CD14-positive monocyte (primary cell): ENCODE measurements around the gene VGF. TPM values are rescaled to one million over a fixed set of nuclear protein-coding genes. Genes with fewer than 3 reads are reported as not detected.

Experiments
- DNase-seq, 3 donors: peaks; one replicate each; pipeline ENCODE4 v3.0.0-alpha.2; 2011 to 2022
- H2AFZ ChIP-seq: 2 replicates; pipeline ENCODE4 v1.6.0; 2012; ENCODE audit warnings: mild to moderate bottlenecking, low read depth, low read length, inconsistent platforms; ENCODE audit not compliant: insufficient read depth, poor library complexity, severe bottlenecking
- H3K27ac ChIP-seq, 2 donors: 1 replicate in 1 of 2; 2 replicates in 1 of 2; pipeline ENCODE4 v1.5.1; 2012 to 2013; ENCODE audit warnings: low read length in 2 of 2, control low read depth in 1 of 2, inconsistent platforms in 1 of 2, low read depth in 1 of 2, mild to moderate bottlenecking in 1 of 2
- H3K27me3 ChIP-seq, 2 donors: one replicate each; pipeline versions ENCODE4 v1.6.0 to v1.6.1; 2011 to 2013; ENCODE audit warnings: low read length in 2 of 2; ENCODE audit not compliant: control insufficient read depth in 2 of 2, insufficient read depth in 2 of 2
- H3K36me3 ChIP-seq, 2 donors: replicated peaks in 1 of 2; 1 replicate in 1 of 2; 2 replicates in 1 of 2; pipeline versions ENCODE4 v1.5.1 to v1.6.1; 2012 to 2013; ENCODE audit warnings: low read length in 2 of 2, control low read depth in 1 of 2, inconsistent platforms in 1 of 2, mild to moderate bottlenecking in 1 of 2; ENCODE audit not compliant: insufficient read depth in 2 of 2, control insufficient read depth in 1 of 2
- H3K4me1 ChIP-seq, 2 donors: 1 replicate in 1 of 2; 2 replicates in 1 of 2; pipeline versions ENCODE4 v1.5.1 to v1.6.1; 2012 to 2013; ENCODE audit warnings: low read length in 2 of 2, control low read depth in 1 of 2, inconsistent platforms in 1 of 2, mild to moderate bottlenecking in 1 of 2, moderate library complexity in 1 of 2; ENCODE audit not compliant: insufficient read depth in 2 of 2, control insufficient read depth in 1 of 2
- H3K4me2 ChIP-seq: replicated peaks from 2 replicates; pipeline ENCODE3; 2012; ENCODE audit warnings: low read length, moderate library complexity, mild to moderate bottlenecking; ENCODE audit not compliant: poor library complexity, severe bottlenecking; ENCODE audit errors: extremely low read depth
- H3K4me3 ChIP-seq, 3 experiments: fragments of 200-600 bp in 1 of 3; sonication (generic) in 1 of 3; replicated peaks in 1 of 3; 1 replicate in 2 of 3; 2 replicates in 1 of 3; pipeline ENCODE4 v1.5.1; 2011 to 2013; ENCODE audit warnings: low read length in 3 of 3, mild to moderate bottlenecking in 3 of 3, control low read depth in 2 of 3, low read depth in 2 of 3, inconsistent platforms in 1 of 3, moderate library complexity in 1 of 3
- H3K79me2 ChIP-seq: 2 replicates; pipeline ENCODE4 v1.6.0; 2012; ENCODE audit warnings: mild to moderate bottlenecking, control low read depth, inconsistent platforms, low read length, moderate library complexity; ENCODE audit not compliant: insufficient read depth
- H3K9ac ChIP-seq: 2 replicates; pipeline ENCODE4 v1.6.0; 2017; ENCODE audit warnings: low read length, mild to moderate bottlenecking; ENCODE audit not compliant: insufficient read depth, poor library complexity, severe bottlenecking
- H3K9me3 ChIP-seq, 2 donors: replicated peaks in 1 of 2; 1 replicate in 1 of 2; 2 replicates in 1 of 2; pipeline versions ENCODE4 v1.5.1 to v1.6.1; 2012 to 2013; ENCODE audit warnings: low read length in 2 of 2, control low read depth in 1 of 2; ENCODE audit not compliant: control insufficient read depth in 1 of 2, insufficient read depth in 1 of 2
- H4K20me1 ChIP-seq: 2 replicates; pipeline ENCODE4 v1.6.0; 2012; ENCODE audit warnings: mild to moderate bottlenecking, low read length, control low read depth, moderate library complexity; ENCODE audit not compliant: insufficient read depth
- H3K27ac Mint-ChIP-seq, 7 donors: one replicate each; pipeline ENCODE4 v1.8.0; 2020; ENCODE audit warnings: mild to moderate bottlenecking in 7 of 7, mixed read lengths in 7 of 7, moderate library complexity in 6 of 7, inconsistent platforms in 2 of 7
- H3K27me3 Mint-ChIP-seq, 3 donors: one replicate each; pipeline ENCODE4 v1.8.0; 2021 to 2022; ENCODE audit warnings: low read depth in 3 of 3, mild to moderate bottlenecking in 3 of 3, mixed read lengths in 3 of 3, moderate library complexity in 3 of 3, inconsistent platforms in 1 of 3
- H3K36me3 Mint-ChIP-seq, 2 donors: one replicate each; pipeline ENCODE4 v1.8.0; 2020; ENCODE audit warnings: mixed read lengths in 2 of 2, inconsistent platforms in 1 of 2, mild to moderate bottlenecking in 1 of 2
- H3K4me1 Mint-ChIP-seq: one replicate; pipeline ENCODE4 v1.8.0; 2020; ENCODE audit warnings: mild to moderate bottlenecking, mixed read lengths
- H3K4me3 Mint-ChIP-seq, 2 donors: one replicate each; pipeline ENCODE4 v1.8.0; 2020; ENCODE audit warnings: mild to moderate bottlenecking in 2 of 2, mixed read lengths in 2 of 2, moderate library complexity in 1 of 2
- H3K9me3 Mint-ChIP-seq, 7 donors: one replicate each; pipeline ENCODE4 v1.8.0; 2020 to 2022; ENCODE audit warnings: mixed read lengths in 7 of 7, mild to moderate bottlenecking in 6 of 7, moderate library complexity in 6 of 7, inconsistent platforms in 2 of 7
- WGBS: methylation state at CpG from one replicate; pipeline ENCODE4 v1.1.5; 2013; ENCODE audit warnings: missing lambda C conversion rate; ENCODE audit not compliant: insufficient coverage; 5-methylcytosine and 5-hydroxymethylcytosine counted together
- intact Hi-C, 2 donors: fragments of 100-400 bp; cut with micrococcal nuclease; formaldehyde crosslinking; loops; one replicate each; pipeline versions ENCODE4 v1.15.0 to v1.15.1; 2023
- polyA plus RNA-seq, 3 donors: library from polyadenylated mRNA; depleted of rRNA in 1 of 3; unstranded in 2 of 3; stranded (reverse) in 1 of 3; fragments of 300-500 nt in 2 of 3; fragments of >200 nt in 1 of 3; fragmentation: Illumina TruSeq in 2 of 3; gene quantifications; 1 replicate in 2 of 3; 2 replicates in 1 of 3; pipeline ENCODE4 v1.2.3, GENCODE V29; 2012 to 2021
- TF ChIP-seq, protein P1 (sequence below): fragments of 200-600 bp; IDR thresholded peaks from one replicate; pipeline ENCODE4 v1.8.0; 2022; ENCODE audit warnings: antibody characterized with exemption, mild to moderate bottlenecking

Gene VGF
- polyA plus RNA-seq, 3 donors = not detected

GRCh38 chr7:101179713-101180112 lies 14.3 kb upstream of the VGF start:
- H3K79me2 ChIP-seq = no peaks in the 10 kb centered on the region
- H2AFZ ChIP-seq = no peak overlapping the region
- TF ChIP-seq, protein P1, sequence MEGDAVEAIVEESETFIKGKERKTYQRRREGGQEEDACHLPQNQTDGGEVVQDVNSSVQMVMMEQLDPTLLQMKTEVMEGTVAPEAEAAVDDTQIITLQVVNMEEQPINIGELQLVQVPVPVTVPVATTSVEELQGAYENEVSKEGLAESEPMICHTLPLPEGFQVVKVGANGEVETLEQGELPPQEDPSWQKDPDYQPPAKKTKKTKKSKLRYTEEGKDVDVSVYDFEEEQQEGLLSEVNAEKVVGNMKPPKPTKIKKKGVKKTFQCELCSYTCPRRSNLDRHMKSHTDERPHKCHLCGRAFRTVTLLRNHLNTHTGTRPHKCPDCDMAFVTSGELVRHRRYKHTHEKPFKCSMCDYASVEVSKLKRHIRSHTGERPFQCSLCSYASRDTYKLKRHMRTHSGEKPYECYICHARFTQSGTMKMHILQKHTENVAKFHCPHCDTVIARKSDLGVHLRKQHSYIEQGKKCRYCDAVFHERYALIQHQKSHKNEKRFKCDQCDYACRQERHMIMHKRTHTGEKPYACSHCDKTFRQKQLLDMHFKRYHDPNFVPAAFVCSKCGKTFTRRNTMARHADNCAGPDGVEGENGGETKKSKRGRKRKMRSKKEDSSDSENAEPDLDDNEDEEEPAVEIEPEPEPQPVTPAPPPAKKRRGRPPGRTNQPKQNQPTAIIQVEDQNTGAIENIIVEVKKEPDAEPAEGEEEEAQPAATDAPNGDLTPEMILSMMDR = no peak
- Mint-ChIP-seq H3K27ac (no peak overlapping the region), H3K4me1 (peaks cover 8% of the 10 kb centered on the region), H3K9me3 (peaks cover 1 to 26% (median 11%) of the 10 kb centered on the region in 7 donors), H3K4me3 (peak overlapping the region in 1 of 2 donors; percentile 76), H3K27me3 (peaks cover 77 to 87% (median 85%) of the 10 kb centered on the region in 3 donors), H3K36me3 (peaks cover 0 to 5% of the 10 kb centered on the region in 2 donors)
- peaks cover 0 to 16% of the 10 kb centered on the region in 2 donors for H3K9me3 ChIP-seq
- peaks cover 53 to 77% of the 10 kb centered on the region in 2 donors for H3K27me3 ChIP-seq
- no peak for DNase-seq
- H3K9ac ChIP-seq = no peak overlapping the region
- no peak overlapping the region for H3K4me2 ChIP-seq
- no peaks in the 10 kb centered on the region for H3K36me3 ChIP-seq
- H3K4me1 ChIP-seq = no peaks in the 10 kb centered on the region
- no peaks in the 10 kb centered on the region for H4K20me1 ChIP-seq
- intact Hi-C loops = no loop called here
- H3K4me3 ChIP-seq = no peak overlapping the region
- H3K27ac ChIP-seq = no peak overlapping the region
- WGBS = 4% methylated on average over 24 of the region's 27 CpGs

DNA sequence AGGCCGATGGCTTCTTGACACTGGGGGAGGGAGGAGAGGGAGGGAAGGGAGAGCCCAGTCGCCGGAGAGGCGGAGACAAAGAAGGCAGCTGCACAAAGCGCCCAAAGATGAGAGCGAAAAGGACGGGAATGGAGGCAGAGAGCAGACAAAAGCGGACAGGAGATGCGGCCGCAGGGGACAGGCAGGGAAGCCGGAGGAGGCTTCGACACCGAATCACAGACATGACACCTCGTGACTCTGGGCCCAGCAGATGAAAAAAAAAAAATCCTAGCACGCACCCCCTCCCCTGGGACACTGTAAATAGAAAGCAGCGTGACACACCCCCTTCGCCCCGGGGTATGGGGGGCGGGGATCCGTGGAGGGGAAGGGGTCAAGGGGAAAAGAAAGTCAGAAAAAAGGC lies 13.7 kb upstream of the VGF start:
- Histone ChIP-seq H3K4me3 (no peak overlapping the region), H3K4me2 (no peak overlapping the region), H3K4me1 (peaks cover 3 to 4% of the 10 kb centered on the region in 2 donors), H2AFZ (no peak overlapping the region), H3K27ac (no peak overlapping the region), H3K9me3 (peaks cover under 1 to 22% of the 10 kb centered on the region in 2 donors), H4K20me1 (no peaks in the 10 kb centered on the region), H3K36me3 (no peaks in the 10 kb centered on the region), H3K27me3 (peaks cover 56 to 83% of the 10 kb centered on the region in 2 donors), H3K9ac (no peak overlapping the region), H3K79me2 (no peaks in the 10 kb centered on the region)
- Mint-ChIP-seq H3K9me3 (peaks cover 4 to 29% (median 15%) of the 10 kb centered on the region in 7 donors), H3K27me3 (peaks cover 80 to 89% (median 86%) of the 10 kb centered on the region in 3 donors), H3K27ac (no peak overlapping the region), H3K4me3 (peak overlapping the region in 1 of 2 donors; percentile 76), H3K4me1 (peaks cover 12% of the 10 kb centered on the region), H3K36me3 (peaks cover 2 to 6% of the 10 kb centered on the region in 2 donors)
- intact Hi-C loops = no loop called here
- TF ChIP-seq, protein P1 = no peak
- WGBS = 2% methylated on average over 10 of the region's 20 CpGs
- DNase-seq = no peak
